Measurements from ENCODE around the gene TXNRD1.

DNA sequence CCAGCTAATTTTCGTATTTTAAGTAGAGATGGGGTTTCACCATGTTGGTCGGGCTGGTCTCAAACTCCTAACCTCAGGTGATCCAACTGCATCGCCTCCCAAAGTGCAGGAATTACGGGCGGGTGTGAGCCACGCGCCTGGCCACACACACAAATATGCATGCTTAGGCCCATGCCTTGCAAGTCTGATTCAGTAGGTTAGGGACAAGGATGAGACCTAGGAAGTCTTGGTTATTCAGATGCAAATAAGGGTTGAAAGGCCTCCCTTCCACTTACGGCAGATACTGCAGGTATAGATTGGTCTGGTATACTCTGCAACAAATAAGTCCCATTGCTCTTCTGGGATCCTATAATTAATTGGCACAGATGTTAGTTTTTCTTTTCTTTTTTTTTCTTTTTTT, 32.9 kb downstream of the TXNRD1 start:
- TF ChIP-seq CTCF (IDR thresholded peaks at IDR 0.05) (no peak), POLR2A (IDR thresholded peaks at IDR 0.05) (no peak), EP300 (IDR thresholded peaks at IDR 0.05) (no peak)
